SW 1271 (cell line): ENCODE results near the gene CCDC7.
"Not testable (repeated sequence)": the region's sequence is repeated elsewhere in the genome, so short reads cannot be mapped to it uniquely, and the experiment has no call there.

ENCODE experiments used
- DNase-seq, 2 experiments: peaks; one replicate each; lab custom pipeline; 2025; lab: John Stamatoyannopoulos, UW

The CCDC7 gene

DNA sequence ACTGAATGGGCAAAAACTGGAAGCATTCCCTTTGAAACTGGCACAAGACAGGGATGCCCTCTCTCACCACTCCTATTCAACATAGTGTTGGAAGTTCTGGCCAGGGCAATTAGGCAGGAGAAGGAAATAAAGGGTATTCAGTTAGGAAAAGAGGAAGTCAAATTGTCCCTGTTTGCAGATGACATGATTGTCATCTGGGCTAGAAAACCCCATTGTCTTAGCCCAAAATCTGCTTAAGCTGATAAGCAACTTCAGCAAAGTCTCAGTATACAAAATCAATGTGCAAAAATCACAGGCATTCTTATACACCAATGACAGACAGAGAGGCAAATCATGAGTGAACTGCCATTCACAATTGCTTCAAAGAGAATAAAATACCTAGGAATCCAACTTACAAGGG, 116.8 kb downstream of the CCDC7 start:
- not testable (repeated sequence) for DNase-seq

DNA sequence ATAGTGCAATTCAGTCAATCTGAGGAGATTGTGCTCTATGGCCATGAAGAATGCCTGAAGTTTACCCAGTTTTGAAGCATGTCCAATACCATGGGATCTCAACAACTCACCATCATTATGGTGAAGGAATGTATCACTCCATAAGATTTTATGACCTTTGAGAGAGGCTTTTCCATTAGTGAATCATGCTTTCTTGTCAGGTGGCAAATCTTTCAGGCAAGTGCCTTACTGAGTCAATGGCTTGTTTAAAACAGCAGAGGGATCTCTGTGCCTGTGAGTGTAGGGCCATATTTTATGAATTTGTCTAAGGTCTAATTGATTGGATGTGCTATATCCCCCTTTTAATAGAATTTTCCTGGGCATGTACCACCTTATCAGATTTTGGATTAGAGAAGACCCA, 131.5 kb downstream of the CCDC7 start:
- DNase-seq, result no peak

DNA sequence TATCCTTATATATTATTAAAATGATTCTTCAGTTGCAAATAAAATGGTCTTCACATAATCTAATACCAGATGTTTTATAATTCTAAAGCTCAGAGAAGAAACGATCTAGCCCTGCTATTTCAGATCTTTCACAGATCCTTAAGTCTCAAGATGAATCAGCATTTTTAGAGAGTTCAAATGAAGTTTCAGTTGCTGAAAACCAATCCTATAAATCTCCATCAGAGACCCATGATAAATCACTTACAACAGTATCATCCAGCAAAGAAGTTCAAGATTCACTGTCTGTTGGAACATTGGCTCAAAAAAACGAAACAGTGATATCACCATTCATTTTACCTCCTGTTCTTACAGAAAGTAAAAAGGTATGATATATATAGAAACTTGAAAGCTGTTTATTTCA, 137.0 kb downstream of the CCDC7 start:
- no peak for DNase-seq

DNA sequence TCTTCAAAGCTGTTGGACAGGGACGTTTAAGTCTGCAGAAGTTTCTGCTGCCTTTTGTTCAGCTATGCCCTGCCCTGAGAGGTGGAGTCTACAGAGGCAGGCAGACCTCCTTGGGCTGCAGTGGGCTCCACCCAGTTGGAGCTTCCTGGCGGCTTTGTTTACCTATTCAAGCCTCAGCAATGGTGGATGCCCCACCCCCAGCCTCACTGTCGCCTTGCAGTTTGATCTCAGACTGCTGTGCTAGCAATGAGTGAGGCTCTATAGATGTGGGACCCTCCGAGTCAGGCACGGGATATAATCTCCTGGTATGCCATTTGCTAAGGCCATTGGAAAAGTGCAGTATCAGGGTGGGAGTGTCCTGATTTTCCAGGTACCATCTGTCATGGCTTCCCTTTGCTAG, 152.1 kb downstream of the CCDC7 start:
- DNase-seq, result not testable (repeated sequence)

DNA sequence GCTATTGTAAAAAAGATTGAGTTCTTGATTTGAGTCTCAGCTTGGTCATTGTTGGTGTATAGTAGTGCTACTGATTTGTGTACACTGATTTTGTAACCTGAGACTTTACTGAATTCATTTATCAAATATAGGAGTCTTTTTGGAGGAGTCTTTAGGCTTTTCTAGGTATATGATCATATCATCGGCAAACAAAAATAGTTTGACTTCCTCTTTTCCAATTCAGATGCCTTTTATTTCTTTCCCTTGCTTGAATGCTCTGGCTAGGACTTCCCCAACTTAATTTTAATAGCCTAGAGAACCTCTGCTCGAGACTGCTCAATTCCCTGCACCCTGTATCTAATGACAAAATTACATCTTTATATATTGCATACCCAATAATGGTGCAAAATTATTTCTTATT, 154.4 kb downstream of the CCDC7 start:
- no peak for DNase-seq

DNA sequence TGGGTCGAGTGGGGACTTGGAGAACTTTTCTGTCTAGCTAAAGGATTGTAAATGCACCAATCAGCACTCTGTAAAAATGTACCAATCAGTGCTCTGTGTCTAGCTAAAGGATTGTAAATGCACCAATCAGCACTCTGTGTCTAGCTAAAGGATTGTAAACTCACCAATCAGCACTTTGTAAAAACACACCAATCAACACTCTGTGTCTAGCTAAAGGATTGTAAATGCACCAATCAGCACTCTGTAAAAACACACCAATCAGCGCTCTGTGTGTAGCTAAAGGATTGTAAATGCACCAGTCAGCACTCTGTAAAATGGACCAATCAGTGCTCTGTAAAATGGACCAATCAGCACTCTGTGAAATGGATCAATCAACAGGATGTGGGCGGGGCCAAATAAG, 155.6 kb downstream of the CCDC7 start:
- DNase-seq, result not testable (repeated sequence)

DNA sequence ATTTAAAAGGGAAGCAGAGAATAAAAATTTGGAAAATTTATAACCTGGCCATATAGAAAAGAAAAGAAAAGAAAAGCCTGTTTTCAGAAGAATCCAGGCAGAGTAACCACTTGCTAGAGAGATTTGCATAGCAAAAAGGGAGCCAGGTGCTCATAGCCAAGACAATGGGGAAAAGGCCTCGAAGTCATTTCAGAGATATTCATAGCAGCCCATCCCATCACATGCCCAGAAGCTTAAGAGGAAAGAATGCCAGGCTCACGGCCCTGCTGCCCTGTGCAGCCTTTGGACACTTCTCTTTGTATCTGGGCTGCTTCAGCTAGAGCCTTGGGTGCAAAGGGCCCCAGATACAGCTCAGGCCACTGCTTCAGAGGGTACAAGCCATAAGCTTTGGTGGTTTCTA, 159.8 kb downstream of the CCDC7 start:
- no peak for DNase-seq

DNA sequence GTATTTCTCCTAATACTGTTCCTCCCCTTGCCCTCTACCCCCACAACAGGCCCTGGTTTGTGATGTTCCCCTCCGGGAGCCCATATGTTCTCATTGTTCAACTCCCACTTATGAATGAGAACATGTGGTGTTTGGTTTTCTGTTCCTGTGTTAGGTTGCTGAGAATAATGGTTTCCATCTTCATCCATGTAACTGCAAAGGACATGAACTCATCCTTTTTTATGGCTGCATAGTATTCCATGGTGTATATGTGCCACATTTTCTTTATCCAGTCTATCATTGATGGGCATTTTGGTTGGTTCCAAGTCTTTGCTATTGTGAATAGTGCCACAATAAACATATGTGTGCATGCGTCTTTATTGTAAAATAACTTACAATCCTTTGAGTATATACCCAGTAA, 164.6 kb downstream of the CCDC7 start:
- DNase-seq, result not testable (repeated sequence)

DNA sequence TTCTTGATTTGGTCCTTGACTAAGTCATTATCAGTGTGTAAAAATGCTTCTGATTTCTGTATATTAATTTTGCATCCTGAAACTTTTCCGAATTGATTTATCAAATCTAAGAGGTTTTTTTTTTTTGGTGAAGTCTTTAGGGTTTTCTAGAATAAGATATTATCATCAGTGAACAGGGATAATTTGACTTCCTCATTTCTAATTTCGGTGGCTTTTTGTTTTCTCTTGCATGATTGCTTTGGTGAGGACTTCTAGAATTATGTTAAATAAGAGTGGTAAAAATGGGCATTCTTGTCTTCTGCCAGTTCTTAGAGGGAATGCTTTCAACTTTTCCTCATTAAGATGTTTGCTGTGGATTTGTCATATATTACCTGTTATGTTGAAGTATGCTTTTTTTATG, 170.5 kb downstream of the CCDC7 start:
- DNase-seq, result no peak

DNA sequence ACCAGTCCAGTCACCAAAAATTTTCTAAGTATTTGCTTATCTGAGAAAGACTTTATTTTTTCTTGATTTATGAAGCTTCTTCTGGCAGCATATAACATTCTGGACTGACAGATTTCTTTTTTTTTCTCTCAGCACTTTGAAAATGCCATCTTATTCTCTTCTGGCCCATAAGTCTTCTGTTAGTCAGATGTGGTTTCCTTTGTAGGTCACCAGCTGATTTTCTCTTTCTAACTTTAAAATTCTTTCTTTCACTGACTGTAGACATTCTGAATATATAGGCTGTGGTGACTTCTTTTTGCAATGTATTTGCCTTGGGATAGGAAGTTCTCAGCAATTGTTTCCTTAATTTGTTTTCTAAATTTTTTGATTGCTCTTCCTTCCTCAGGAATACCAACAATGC, 172.5 kb downstream of the CCDC7 start:
- no peak for DNase-seq

DNA sequence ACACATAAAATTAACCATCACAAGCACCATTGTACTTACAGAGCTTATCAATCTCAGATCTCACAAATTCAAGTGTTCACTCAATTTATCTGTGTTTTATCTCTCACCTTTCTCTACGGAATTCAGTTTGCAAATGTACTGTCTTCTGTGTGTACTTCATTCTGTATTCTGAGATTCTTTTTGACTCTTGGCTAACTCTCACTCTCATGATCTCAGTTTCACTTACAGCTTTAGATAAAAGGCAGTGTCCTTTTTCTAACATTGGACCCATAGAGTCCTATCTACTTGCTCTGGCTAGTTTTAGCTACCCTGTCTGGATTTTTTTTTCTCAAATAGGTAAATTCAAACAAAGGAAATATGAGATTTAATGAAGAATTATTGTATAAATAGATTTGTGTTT, 176.0 kb downstream of the CCDC7 start:
- DNase-seq, result no peak

DNA sequence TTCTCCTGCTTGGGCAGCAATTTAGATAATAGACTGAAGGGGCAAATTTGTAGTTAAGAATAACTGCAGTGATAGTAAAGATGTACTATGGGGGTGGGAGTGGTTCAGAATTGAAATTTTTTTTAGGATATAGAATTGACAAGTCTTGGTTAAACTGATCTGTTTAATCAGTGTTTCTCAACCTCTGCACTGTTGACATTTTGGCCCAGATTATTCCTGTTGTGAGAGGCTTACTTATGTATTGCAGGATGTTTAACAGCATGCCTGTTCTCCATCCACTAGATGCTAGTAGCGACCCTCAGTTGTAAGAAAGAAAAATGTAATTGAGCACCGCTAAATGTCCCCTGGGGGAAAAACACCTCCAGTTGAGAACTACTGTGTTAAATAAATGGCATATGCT, 176.5 kb downstream of the CCDC7 start:
- DNase-seq, result no peak

DNA sequence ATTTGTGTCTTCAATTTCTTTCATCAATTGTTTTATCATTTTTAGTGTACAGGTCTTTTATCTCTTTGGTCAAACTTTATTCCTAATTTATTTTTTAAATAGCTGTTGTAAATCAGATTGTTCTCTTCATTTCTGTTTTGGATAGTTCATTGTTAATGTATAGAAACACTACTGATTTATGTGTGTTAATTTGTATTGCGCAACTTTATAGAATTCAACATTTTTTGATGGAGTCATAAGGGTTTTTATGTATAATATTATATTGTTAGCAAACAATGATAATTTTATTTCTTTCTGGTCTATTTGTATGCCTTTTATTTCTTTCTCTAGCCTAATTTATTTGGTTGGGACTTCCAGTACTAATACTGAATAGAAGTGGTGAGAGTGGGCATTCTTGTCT, 181.2 kb downstream of the CCDC7 start:
- no peak for DNase-seq

DNA sequence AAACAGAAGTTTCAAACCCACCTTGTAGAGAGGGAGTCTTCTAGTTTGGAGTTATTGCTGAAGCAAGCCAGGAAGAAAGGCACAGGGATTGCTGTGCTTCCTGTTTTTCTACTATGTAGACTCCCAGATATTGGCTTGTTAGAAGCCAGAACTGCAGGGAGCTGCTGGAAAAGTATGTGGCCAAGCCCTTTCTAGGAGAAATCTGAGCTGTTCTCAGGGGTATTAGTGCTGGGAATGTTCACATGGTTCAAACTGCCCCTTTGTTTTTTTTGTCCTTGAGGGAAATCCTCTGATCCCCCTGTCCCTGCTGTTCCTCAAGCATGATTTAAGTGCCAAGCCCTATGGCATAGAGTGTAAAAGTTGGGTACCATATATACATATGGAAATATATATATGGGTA, 184.0 kb downstream of the CCDC7 start:
- DNase-seq, result no peak

DNA sequence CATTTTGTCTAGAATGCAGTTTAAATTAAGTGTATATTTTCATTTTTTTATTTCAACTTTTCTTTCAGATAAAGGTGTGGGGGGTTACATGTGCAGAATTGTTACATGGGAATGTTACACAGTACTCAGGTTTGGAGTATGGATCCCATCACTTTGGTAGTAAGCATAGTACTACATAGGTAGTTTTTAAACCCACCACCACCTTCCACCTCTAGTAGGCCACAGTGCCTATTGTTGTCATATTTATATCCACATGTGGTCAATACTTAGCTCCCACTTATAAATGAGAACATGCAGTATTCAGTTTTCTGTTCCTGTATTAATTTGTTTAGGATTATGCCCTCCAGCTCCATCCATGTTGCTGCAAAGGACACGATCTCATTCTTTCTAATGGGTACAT, 200.6 kb downstream of the CCDC7 start:
- DNase-seq, result no peak

DNA sequence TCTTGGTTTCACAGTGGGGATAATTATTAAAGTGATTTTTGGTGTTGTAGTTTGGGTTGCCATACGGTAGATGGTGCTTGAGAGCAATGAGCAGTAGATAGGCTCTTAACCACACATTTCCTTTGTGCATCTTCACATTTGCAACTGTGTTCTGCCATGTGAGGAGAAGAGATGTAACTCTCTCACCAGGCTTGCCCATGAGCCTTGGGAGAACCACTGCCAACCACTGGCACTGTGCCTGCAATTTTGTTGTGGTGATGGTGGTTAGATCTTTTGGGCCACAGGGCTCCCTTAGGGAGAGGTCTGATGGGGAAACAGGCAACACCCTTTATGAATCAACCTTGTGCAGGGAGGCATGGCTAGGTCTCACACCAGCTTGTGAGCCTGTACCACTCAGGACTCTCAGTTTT, 204.3 kb downstream of the CCDC7 start:
- no peak for DNase-seq

DNA sequence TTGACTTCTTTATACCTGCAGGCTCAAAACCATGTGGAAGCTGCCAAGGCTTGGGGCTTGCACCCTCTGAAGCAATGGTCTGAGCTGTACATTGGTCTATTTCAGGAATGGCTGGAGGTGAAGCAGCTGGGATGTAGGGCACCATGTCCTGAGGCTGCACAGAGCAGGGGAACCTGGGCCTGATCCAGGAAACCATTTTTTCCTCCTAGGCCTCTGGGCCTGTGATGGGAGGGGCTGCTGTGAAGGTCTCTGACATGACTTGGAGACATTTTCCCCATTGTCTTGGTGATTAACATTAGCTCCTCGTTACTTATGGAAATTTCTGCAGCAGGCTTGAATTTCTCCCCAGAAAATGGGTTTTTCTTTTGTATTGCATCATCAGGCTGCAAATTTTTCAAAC, 211.5 kb downstream of the CCDC7 start:
- DNase-seq, result not testable (repeated sequence)

DNA sequence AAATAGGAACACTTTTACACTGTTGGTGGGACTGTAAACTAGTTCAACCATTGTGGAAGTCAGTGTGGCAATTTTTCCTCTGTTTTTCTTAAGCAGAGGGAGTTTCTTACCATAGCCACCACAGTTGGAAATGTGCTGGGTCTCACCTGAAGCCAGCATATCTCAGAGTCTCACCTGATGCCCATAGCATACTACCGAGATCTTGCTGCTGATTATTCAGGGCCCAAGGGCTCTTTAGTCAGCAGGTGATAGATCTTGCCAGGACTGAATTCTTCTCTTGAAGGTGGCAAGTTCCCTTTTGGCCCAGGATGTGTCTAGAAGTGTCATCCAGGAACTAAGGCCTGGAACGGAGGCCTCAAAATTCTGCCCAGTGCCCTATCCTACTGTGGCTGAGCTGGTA, 215.4 kb downstream of the CCDC7 start:
- DNase-seq, result no peak

DNA sequence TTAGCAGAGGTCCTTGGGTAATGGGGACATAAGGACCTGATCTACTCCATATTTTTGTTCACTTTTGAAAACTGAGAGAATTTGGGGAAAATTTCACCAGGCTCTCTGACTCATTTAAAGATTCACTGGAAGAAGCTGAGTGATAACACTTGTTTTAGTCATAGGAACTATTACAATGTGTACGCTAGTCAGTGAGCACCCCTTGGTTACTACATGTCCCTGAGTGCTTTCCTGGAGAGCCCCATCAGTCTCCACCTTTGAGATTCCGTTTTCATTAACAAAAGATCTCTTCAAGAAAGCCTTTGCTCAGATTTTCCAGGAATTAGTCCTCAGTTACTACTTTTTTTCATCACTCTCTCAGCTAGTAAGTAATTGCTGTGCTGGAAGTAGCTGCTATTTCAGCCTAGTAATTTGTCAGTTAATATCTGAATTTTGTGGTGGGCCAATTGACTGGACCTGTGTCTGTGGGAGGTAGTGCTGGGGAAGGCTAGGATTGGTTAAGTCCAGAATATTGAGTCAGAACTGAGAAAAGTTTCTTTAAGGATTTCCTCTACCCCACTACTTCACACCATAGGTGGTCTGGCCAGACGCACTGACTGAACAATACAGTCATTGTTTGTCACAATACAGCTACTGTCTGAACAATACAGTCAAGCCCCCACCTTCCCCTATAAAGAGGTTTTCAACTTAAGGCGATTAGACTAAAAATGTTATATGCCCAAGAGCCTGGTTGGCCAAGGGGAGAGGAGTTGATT, 235.0 kb downstream of the CCDC7 start:
- no peak for DNase-seq

DNA sequence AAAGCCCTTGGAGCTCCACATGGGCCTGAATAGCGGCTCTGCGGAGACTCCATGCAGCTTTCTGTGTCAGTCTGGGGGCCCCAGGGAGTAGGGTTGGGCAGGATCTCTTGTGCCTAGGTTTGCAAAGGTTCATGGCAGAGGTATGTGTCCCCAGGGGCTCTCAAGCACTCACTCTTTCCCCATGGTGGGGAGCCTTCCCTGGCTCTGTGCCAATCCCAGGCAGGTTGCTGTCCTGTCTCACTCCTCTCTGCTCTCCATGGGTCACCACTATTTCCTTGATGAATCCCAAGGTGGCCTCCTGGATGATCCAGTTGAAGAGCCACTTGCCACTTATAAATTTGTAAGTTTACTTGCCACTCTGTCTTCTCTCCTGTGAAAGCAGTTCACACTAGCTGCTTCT, 238.4 kb downstream of the CCDC7 start:
- DNase-seq, result no peak

DNA sequence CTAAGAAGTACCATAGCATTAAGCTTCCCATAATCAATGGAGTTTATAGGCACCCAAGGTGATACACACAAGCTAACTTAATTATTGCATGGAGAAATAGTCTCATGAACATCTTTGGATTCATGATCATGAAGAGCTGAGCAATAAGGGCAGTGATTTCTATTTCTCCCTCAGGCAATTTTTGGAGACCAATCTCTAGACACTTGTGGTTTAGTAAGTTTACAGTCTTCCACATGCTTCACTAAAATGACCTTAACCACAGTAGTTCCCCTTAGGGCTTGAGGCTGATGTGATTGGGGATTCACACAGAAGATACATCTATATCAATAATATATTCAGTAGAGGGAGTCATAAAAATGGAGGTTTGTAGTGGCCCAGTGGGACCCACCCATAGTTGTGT, 241.2 kb downstream of the CCDC7 start:
- DNase-seq, result no peak

DNA sequence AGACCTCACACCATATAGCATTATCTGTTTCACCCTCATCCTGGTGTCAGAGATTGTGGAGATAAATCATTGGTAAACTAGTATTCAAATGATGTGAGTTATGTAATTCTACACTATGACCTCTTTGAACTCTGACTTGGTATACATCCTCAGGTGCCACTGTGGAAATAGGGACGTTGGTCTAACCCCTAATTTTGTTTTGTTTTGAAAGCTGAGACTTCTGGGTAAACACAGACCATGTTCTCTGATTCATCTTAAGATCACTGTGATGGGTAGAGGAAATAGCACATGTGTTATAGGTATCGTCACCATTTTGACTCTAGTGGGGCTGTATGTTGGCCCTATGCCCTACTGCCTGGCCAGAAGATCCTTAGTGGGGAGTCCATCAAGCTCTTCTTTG, 241.6 kb downstream of the CCDC7 start:
- no peak for DNase-seq

DNA sequence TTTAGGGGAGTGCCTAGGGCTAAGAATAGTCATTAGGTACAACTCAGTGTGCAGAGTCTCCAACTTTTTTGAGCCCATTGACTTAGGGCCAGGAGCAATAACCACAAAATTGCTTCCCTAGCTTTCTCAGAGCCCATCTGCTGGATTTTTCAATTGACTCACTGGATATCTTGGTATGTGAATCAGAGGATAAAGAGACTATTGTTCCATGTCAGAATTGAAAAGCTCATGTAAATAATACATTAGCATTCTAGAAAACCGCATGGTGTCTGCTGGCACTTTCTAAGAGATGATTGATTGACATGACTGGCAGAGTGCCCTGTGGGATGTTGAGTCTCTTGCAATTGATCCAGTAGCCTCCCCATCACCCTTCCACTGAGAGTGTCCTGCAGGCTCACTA, 246.2 kb downstream of the CCDC7 start:
- DNase-seq, result peak in 1 of 2 experiments; percentile 56

DNA sequence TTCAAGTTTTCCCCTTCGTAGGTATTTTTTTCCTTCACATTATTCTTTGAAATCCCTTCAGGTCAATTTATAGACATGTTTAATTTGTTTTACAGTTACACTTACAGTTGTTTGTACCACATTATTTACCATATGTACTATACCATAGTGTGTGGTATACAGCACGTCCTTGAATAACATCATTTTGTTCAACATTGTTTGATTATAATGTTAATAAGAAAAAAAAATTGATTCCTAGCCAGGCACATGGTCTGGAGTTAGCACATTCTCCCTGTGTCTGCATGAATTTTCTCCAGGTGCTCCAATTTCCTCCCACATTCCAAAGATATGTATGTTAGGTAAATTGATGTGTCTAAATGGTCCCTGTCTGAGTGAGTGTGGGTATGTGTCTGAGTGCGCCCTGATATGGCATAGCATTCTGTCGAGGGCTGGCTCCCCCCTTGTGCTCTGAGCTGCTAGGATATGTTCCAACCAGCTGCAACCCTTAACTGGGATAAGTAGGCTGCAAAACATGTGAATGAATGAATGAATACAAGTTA, 247.6 kb downstream of the CCDC7 start:
- DNase-seq, result no peak
